ENCODE measurements around the gene SSR4.

- TF ChIP-seq, protein P1, sequence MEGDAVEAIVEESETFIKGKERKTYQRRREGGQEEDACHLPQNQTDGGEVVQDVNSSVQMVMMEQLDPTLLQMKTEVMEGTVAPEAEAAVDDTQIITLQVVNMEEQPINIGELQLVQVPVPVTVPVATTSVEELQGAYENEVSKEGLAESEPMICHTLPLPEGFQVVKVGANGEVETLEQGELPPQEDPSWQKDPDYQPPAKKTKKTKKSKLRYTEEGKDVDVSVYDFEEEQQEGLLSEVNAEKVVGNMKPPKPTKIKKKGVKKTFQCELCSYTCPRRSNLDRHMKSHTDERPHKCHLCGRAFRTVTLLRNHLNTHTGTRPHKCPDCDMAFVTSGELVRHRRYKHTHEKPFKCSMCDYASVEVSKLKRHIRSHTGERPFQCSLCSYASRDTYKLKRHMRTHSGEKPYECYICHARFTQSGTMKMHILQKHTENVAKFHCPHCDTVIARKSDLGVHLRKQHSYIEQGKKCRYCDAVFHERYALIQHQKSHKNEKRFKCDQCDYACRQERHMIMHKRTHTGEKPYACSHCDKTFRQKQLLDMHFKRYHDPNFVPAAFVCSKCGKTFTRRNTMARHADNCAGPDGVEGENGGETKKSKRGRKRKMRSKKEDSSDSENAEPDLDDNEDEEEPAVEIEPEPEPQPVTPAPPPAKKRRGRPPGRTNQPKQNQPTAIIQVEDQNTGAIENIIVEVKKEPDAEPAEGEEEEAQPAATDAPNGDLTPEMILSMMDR (CRISPR knock-in tag; IDR thresholded peaks at IDR 0.05): no peak
- TF ChIP-seq FOXK1 (CRISPR knock-in tag; IDR thresholded peaks at IDR 0.05; ENCODE audit: borderline replicate concordance, low read depth): no peak
- no peak for TF ChIP-seq REST (IDR thresholded peaks at IDR 0.05; ENCODE audit: borderline replicate concordance in 1 of 2, low read depth in 1 of 2, low read length in 2 of 2)
- no peak for TF ChIP-seq GTF2F1 (IDR thresholded peaks at IDR 0.05; ENCODE audit: low read length)
- no peak for TF ChIP-seq ATF2 (CRISPR knock-in tag; IDR thresholded peaks at IDR 0.05)
- no peak for TF ChIP-seq HOXA9 (CRISPR knock-in tag; IDR thresholded peaks at IDR 0.05; ENCODE audit: borderline replicate concordance)
- no peak for TF ChIP-seq ETV5 (CRISPR knock-in tag; IDR thresholded peaks at IDR 0.05; ENCODE audit: borderline replicate concordance)
- TF ChIP-seq MYNN (CRISPR knock-in tag; IDR thresholded peaks at IDR 0.05; ENCODE audit: low read depth): no peak
- no peak for TF ChIP-seq ETV6 (CRISPR knock-in tag; conservative IDR thresholded peaks at IDR 0.05)
- TF ChIP-seq, protein P2, sequence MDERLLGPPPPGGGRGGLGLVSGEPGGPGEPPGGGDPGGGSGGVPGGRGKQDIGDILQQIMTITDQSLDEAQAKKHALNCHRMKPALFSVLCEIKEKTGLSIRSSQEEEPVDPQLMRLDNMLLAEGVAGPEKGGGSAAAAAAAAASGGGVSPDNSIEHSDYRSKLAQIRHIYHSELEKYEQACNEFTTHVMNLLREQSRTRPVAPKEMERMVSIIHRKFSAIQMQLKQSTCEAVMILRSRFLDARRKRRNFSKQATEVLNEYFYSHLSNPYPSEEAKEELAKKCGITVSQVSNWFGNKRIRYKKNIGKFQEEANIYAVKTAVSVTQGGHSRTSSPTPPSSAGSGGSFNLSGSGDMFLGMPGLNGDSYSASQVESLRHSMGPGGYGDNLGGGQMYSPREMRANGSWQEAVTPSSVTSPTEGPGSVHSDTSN (CRISPR knock-in tag; IDR thresholded peaks at IDR 0.05): no peak
- TF ChIP-seq SIX4 (CRISPR knock-in tag; IDR thresholded peaks at IDR 0.05): no peak
- TF ChIP-seq MEIS2 (CRISPR knock-in tag; IDR thresholded peaks at IDR 0.05): no peak
- no peak for TF ChIP-seq RAD21 (CRISPR knock-in tag; IDR thresholded peaks at IDR 0.05)
- TF ChIP-seq ZNF101 (CRISPR knock-in tag; IDR thresholded peaks at IDR 0.05; ENCODE audit: borderline replicate concordance, low read depth): no peak
Measured at GRCh38 chrX:153777261-153778090, 17.0 kb upstream of the SSR4 start.
